Kidney (tissue), 14 donors: Measurements from ENCODE around the gene LEUTX. TPM values are rescaled to one million over a fixed set of nuclear protein-coding genes. Genes with fewer than 3 reads are reported as not detected.

Experiments used
- DNase-seq, 5 donors: peaks; one replicate each; pipeline ENCODE4 v3.0.0-alpha.2; 2013 to 2020
- FAIRE-seq: peaks from 2 replicates; lab custom pipeline; 2012; peaks lifted over from hg19 to GRCh38; lab: Jason Lieb, UNC
- H3K27ac ChIP-seq, 2 donors: one replicate each; pipeline ENCODE4 v1.7.0; 2013; ENCODE audit warnings: low read depth in 2 of 2, low read length in 2 of 2, inconsistent platforms in 1 of 2
- H3K27me3 ChIP-seq: one replicate; pipeline ENCODE4 v1.7.1; 2013; ENCODE audit warnings: low read length, inconsistent platforms; ENCODE audit not compliant: control insufficient read depth, insufficient read depth
- H3K36me3 ChIP-seq, 3 donors: one replicate each; pipeline versions ENCODE4 v1.7.0 to v1.7.1; 2013; ENCODE audit warnings: low read length in 3 of 3, control low read depth in 1 of 3, inconsistent platforms in 1 of 3; ENCODE audit not compliant: insufficient read depth in 3 of 3, control insufficient read depth in 2 of 3
- H3K4me1 ChIP-seq, 3 donors: one replicate each; pipeline versions ENCODE4 v1.7.0 to v1.7.1; 2013; ENCODE audit warnings: low read length in 3 of 3, inconsistent platforms in 1 of 3, low read depth in 1 of 3; ENCODE audit not compliant: control insufficient read depth in 2 of 3, insufficient read depth in 2 of 3
- H3K4me3 ChIP-seq, 3 donors: one replicate each; pipeline versions ENCODE4 v1.7.0 to v1.8.1; 2013; ENCODE audit warnings: low read length in 3 of 3, control low read depth in 1 of 3, inconsistent platforms in 1 of 3
- H3K9ac ChIP-seq, 3 donors: one replicate each; pipeline versions ENCODE4 v1.7.0 to v1.7.1; 2013; ENCODE audit warnings: low read length in 3 of 3, control low read depth in 1 of 3, inconsistent platforms in 1 of 3
- H3K9me3 ChIP-seq, 3 donors: one replicate each; pipeline versions ENCODE4 v1.7.0 to v1.7.1; 2013; ENCODE audit warnings: low read length in 3 of 3, control low read depth in 1 of 3, inconsistent platforms in 1 of 3; ENCODE audit not compliant: control insufficient read depth in 2 of 3, insufficient read depth in 1 of 3
- intact Hi-C: fragments of 100-400 bp; cut with DNase I; formaldehyde crosslinking; loops from one replicate; pipeline ENCODE4 v1.11.1; 2022
- polyA plus RNA-seq: library from polyadenylated mRNA; stranded (reverse); fragments of 350-450 nt; fragmentation: Illumina TruSeq; extraction: RNeasy Lipid Tissue Mini Kit (QIAGEN cat#74804); gene quantifications from one replicate; pipeline ENCODE4 v1.2.3, GENCODE V29; 2014; ENCODE audit warnings: low read depth, low replicate concordance; ENCODE audit not compliant: insufficient read depth
- total RNA-seq: library from RNA; stranded (reverse); fragmentation: NEBNext Ultra II Directional; extraction: Animal tissue kit (Norgen Biotek cat#: 25700); gene quantifications from one replicate; pipeline ENCODE4 v1.2.1, GENCODE V29; 2021
- TF ChIP-seq, protein P1 (sequence below): IDR thresholded peaks from 3 replicates; pipeline ENCODE4 v1.5.1; 2012; ENCODE audit warnings: mild to moderate bottlenecking, moderate library complexity, borderline replicate concordance; ENCODE audit not compliant: insufficient read depth; ENCODE audit errors: extremely low read depth
- donor health status: control.
- donor health status: control.
- donor health status: control.
- donor health status: control.
- donor health status: control.
- donor health status: DM: yes; HTN: yes; CAD: no.
- donor health status: Normal renal cell carcinoma (clear cell type).

Gene LEUTX
- total and polyA plus RNA-seq, 2 donors from 2014 or later: not detected

DNA sequence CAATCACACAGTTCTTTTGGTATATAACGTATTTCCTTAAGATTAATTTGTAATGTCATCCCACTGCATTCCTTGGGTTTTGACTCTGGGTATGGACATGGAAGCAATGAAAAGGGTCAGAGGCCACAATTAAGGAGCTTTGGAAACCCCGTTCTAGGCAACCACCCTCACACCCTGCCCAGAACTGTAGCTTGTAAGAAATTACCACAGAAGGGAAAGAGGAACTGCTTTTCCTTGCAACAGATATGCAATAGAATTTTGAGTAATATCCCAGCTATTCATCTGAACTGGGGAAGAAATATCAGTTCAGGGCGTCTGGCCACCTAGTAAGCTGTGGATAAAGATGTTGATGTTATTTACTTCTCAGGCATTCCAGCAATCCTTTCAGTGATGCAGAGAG, 39.8 kb upstream of the LEUTX start:
- H3K27ac ChIP-seq: no peak overlapping the region
- no peaks in the 10 kb centered on the region for H3K9me3 ChIP-seq
- FAIRE-seq: no peak
- TF ChIP-seq, protein P1, sequence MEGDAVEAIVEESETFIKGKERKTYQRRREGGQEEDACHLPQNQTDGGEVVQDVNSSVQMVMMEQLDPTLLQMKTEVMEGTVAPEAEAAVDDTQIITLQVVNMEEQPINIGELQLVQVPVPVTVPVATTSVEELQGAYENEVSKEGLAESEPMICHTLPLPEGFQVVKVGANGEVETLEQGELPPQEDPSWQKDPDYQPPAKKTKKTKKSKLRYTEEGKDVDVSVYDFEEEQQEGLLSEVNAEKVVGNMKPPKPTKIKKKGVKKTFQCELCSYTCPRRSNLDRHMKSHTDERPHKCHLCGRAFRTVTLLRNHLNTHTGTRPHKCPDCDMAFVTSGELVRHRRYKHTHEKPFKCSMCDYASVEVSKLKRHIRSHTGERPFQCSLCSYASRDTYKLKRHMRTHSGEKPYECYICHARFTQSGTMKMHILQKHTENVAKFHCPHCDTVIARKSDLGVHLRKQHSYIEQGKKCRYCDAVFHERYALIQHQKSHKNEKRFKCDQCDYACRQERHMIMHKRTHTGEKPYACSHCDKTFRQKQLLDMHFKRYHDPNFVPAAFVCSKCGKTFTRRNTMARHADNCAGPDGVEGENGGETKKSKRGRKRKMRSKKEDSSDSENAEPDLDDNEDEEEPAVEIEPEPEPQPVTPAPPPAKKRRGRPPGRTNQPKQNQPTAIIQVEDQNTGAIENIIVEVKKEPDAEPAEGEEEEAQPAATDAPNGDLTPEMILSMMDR: no peak
- intact Hi-C loops: no loop called here
- no peaks in the 10 kb centered on the region for H3K27me3 ChIP-seq
- H3K36me3 ChIP-seq: no peaks in the 10 kb centered on the region
- no peak for DNase-seq
- H3K9ac ChIP-seq: no peak overlapping the region
- H3K4me3 ChIP-seq: no peak overlapping the region
- H3K4me1 ChIP-seq: no peaks in the 10 kb centered on the region

DNA sequence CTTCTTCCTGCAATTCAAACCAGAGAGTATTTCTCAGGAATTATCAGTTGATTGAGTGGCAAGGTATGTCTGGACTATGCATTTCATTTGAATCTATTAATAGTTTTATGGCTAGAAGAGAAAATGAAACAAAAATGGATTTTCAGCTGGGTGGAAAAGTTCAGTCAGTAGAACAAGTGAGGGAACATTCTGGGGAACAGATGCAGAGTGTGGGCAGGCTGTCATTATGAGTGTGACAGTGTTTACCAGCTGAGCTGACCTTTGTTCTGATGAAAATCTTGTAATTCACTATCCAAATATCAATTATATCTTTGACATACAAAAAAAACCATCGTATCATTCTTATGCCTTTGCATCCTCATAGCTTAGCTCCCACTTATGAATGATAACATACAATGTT, 38.3 kb upstream of the LEUTX start:
- intact Hi-C loops: no loop called here
- Histone ChIP-seq H3K9me3 (no peaks in the 10 kb centered on the region), H3K36me3 (no peaks in the 10 kb centered on the region), H3K4me3 (no peak overlapping the region), H3K9ac (no peak overlapping the region), H3K27me3 (no peaks in the 10 kb centered on the region), H3K4me1 (no peaks in the 10 kb centered on the region), H3K27ac (no peak overlapping the region)
- FAIRE-seq (no peak), DNase-seq (no peak)
- TF ChIP-seq, protein P1: no peak

DNA sequence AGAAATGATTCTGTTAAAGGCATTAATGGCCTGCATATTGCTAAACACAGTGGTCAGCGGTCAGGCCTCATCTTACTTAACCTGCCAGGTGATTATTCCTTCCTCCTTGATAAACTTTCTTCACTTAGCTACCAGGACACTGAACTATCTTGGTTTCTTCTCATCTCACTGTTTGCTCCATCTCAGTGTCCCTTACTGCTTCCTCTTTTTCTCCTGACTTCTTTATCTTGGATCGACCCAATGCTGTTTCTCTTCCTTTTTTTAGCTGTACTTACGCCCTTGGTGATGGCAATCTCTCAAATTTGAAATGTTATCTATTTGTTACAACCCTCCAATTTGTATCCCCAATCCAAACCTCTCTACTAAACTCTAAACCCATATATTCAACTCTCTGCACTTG, 33.0 kb upstream of the LEUTX start:
- TF ChIP-seq, protein P1: no peak
- DNase-seq: no peak
- H3K27ac ChIP-seq: no peak overlapping the region

More for the DNA sequence above, 33.0 kb upstream of the LEUTX start:
- Histone ChIP-seq H3K4me3 (no peak overlapping the region), H3K9me3 (no peaks in the 10 kb centered on the region), H3K36me3 (no peaks in the 10 kb centered on the region), H3K27me3 (no peaks in the 10 kb centered on the region), H3K9ac (no peak overlapping the region), H3K4me1 (no peaks in the 10 kb centered on the region)
- FAIRE-seq: no peak
- intact Hi-C loops: no loop called here
